GM10847 (cell line): ENCODE data around the gene SGPP2.

Experiments
- POLR2A ChIP-seq: IDR thresholded peaks from 2 replicates; pipeline ENCODE4 v1.6.1; 2011; ENCODE audit not compliant: insufficient read length; ENCODE audit errors: extremely low read depth

SGPP2 gene

GRCh38 chr2:222483513-222484039 is 59.2 kb downstream of the SGPP2 start:
- TF ChIP-seq POLR2A = no peak

GRCh38 chr2:222485367-222486211 is 61.2 kb downstream of the SGPP2 start:
- TF ChIP-seq POLR2A = no peak

GRCh38 chr2:222490131-222490530 is 65.8 kb downstream of the SGPP2 start:
- TF ChIP-seq POLR2A = no peak

GRCh38 chr2:222492683-222493082 is 68.3 kb downstream of the SGPP2 start:
- TF ChIP-seq POLR2A = no peak

- TF ChIP-seq POLR2A = no peak
Observed at GRCh38 chr2:222494104-222494739, 69.9 kb downstream of the SGPP2 start.

GRCh38 chr2:222495388-222495787 is 71.0 kb downstream of the SGPP2 start:
- TF ChIP-seq POLR2A = no peak

GRCh38 chr2:222499226-222499625 is 74.9 kb downstream of the SGPP2 start:
- no peak for TF ChIP-seq POLR2A

- TF ChIP-seq POLR2A = no peak
Observed at GRCh38 chr2:222504191-222504590, 79.8 kb downstream of the SGPP2 start.

GRCh38 chr2:222504719-222505118 is 80.4 kb downstream of the SGPP2 start:
- TF ChIP-seq POLR2A = no peak

- no peak for TF ChIP-seq POLR2A
Observed at GRCh38 chr2:222506230-222506935, 82.0 kb downstream of the SGPP2 start.

GRCh38 chr2:222514901-222515300 is 90.6 kb downstream of the SGPP2 start:
- TF ChIP-seq POLR2A = no peak

GRCh38 chr2:222518570-222519381 is 94.4 kb downstream of the SGPP2 start:
- no peak for TF ChIP-seq POLR2A

- TF ChIP-seq POLR2A = no peak
Observed at GRCh38 chr2:222521099-222521498, 96.8 kb downstream of the SGPP2 start.

GRCh38 chr2:222522082-222522481 is 97.7 kb downstream of the SGPP2 start:
- no peak for TF ChIP-seq POLR2A
